Stimulated activated naive CD8-positive, alpha-beta T cell treated with anti-CD3 and anti-CD28 coated beads, Interleukin-15, Interleukin-2, amounts not matched to agents 100 ng/mL and 50 ng/mL, for 24 hours (primary cell): ENCODE results near the gene TNNI3.
A peak's percentile ranks its signal among the peaks of the same experiment; 100 is the strongest.
"Not testable (repeated sequence)": the region's sequence is repeated elsewhere in the genome, so short reads cannot be mapped to it uniquely, and the experiment has no call there.

Experiments
- H3K27ac Mint-ChIP-seq: one replicate; pipeline ENCODE4 v1.8.0; 2021; ENCODE audit warnings: mild to moderate bottlenecking, mixed read lengths
- H3K27me3 Mint-ChIP-seq: one replicate; pipeline ENCODE4 v1.8.0; 2021; ENCODE audit warnings: mixed read lengths
- H3K36me3 Mint-ChIP-seq: one replicate; pipeline ENCODE4 v1.8.0; 2021; ENCODE audit warnings: low read depth, mixed read lengths
- H3K4me1 Mint-ChIP-seq: one replicate; pipeline ENCODE4 v1.8.0; 2021; ENCODE audit warnings: low read depth, mixed read lengths
- H3K4me3 Mint-ChIP-seq: one replicate; pipeline ENCODE4 v1.8.0; 2021; ENCODE audit warnings: mild to moderate bottlenecking, mixed read lengths
- H3K9me3 Mint-ChIP-seq: one replicate; pipeline ENCODE4 v1.8.0; 2021; ENCODE audit warnings: mixed read lengths

TNNI3 gene

GRCh38 chr19:55157064-55157908 lies at the start of gene TNNI3:
TSS of gene TNNI3 (minus strand) at chr19:55157732. CDS start at chr19:55157589, 143 bp downstream.
- Mint-ChIP-seq H3K4me3 (no peak within 1 kb of the TSS), H3K27me3 (peaks cover 36% of the 10 kb centered on the region), H3K4me1 (peaks cover 20% of the 10 kb centered on the region), H3K27ac (no peak within 1 kb of the TSS), H3K9me3 (peaks cover 5% of the 10 kb centered on the region), H3K36me3 (no peaks in the 10 kb centered on the region)

DNA sequence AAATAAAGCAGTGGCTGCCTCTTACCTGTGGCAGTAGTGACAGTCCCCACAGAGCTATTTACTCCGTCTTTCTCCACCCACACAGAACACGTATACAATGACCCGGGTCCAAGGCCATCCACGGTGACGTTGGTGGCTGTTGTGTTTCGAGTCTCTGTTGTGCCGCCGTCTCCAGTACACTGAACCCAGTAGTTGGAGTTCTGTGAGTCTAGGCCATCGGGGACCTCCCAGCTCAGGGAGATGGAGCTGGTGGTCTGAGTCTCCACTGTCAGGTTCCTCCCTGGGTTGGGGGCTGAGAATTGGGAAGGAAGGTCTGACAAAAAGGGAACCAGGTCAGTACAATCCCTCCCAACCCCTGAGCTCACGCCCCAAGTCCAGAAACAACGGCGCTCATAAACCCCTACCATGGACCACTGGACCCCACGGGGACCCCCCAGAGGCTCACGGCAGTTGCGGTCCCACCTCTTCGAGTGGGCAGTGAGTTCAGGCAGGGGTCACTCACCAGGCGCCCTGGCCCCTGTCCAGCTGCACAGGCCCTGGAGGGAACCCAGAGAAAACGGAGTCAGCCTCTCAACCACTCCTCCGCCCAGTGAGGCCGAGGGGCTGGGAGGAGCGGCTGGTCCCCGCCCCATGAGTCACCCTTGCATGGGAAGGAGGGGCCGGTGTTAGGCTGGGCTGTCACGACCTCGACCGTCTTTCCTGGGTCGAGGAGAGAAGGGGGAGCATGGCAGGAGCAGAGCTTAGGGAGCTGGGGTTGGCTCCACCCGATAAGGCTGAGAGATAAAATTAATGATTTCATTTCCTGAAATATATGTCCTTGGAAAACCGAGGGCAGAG lies 49.4 kb upstream of the TNNI3 start:
- Mint-ChIP-seq H3K4me1 (peaks cover 4% of the 10 kb centered on the region), H3K4me3 (no peak overlapping the region), H3K36me3 (no peaks in the 10 kb centered on the region), H3K9me3 (no peaks in the 10 kb centered on the region), H3K27me3 (peaks cover 34% of the 10 kb centered on the region), H3K27ac (no peak overlapping the region)

DNA sequence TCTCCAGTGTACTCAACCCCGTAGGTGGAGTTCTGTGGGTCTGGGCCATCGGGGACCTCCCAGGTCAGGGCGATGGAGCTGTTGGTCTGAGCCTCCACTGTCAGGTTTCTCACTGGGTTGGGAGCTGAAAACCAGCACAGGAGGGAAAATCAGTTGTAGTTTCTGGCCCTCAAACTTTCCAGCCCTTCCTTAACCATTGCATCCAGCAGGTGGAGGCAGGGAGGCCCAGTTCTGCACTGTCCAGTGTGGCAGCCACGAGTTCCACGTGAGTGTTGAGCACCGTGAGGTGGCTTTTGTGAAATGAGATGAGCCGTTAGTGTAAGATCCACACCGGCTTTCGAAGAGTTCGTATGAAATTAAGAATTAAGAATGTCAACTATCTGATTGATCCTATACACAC lies 44.7 kb upstream of the TNNI3 start:
- peaks cover 36% of the 10 kb centered on the region for H3K27me3 Mint-ChIP-seq
- H3K4me3 Mint-ChIP-seq, H3K27ac Mint-ChIP-seq, H3K36me3 Mint-ChIP-seq, H3K4me1 Mint-ChIP-seq, H3K9me3 Mint-ChIP-seq: not testable (repeated sequence)

GRCh38 chr19:55199620-55200204 lies 42.2 kb upstream of the TNNI3 start:
- H3K4me3 Mint-ChIP-seq = no peak overlapping the region
- no peaks in the 10 kb centered on the region for H3K9me3 Mint-ChIP-seq
- no peaks in the 10 kb centered on the region for H3K4me1 Mint-ChIP-seq
- H3K27me3 Mint-ChIP-seq = peaks cover 27% of the 10 kb centered on the region
- no peaks in the 10 kb centered on the region for H3K36me3 Mint-ChIP-seq
- no peak overlapping the region for H3K27ac Mint-ChIP-seq

- Mint-ChIP-seq H3K4me3 (no peak overlapping the region), H3K9me3 (no peaks in the 10 kb centered on the region), H3K27me3 (peaks cover 19% of the 10 kb centered on the region), H3K27ac (no peak overlapping the region), H3K4me1 (no peaks in the 10 kb centered on the region), H3K36me3 (no peaks in the 10 kb centered on the region)
Measured at GRCh38 chr19:55198651-55199050, 41.1 kb upstream of the TNNI3 start.

DNA sequence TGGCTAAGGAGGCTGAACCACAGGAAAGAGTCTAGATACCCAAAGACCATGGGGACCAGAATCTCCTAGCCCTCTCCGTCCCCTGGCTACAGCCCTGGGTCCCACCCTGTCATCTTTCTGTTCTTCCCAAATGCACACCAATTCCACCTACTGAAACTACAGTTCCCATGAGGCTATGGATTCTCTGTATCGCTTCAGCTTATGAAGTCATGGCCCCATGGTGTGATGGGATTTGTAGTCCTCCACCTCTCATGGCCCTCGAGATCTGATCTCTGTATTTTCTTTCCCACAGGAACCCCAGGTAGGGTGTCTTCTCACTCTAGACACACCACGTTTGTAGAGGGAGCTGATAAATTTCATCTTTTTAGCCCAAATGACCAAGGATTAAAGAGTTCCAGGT lies 40.0 kb upstream of the TNNI3 start:
- Mint-ChIP-seq H3K27me3 (peaks cover 16% of the 10 kb centered on the region), H3K4me3 (no peak overlapping the region), H3K27ac (no peak overlapping the region), H3K36me3 (no peaks in the 10 kb centered on the region), H3K4me1 (no peaks in the 10 kb centered on the region), H3K9me3 (no peaks in the 10 kb centered on the region)

DNA sequence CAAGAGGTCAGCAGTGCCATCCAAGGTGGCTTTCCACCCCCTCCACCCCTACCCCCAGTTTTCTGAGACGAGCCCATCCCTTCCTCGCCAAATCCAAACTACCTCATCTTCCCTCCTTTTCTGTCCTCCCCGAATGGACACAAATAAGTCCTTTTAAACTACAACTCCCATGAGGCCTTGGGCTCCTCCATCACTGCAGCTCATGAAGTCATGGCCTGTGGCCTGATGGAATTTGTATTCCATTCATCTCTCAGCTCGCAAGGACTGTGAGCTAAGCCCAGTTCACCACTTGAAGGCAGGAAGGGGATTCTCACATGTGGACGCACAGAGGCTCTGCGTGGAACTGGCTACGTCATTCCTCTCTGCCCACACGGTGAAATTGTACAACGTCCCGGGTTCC lies 39.3 kb upstream of the TNNI3 start:
- peaks cover 12% of the 10 kb centered on the region for H3K27me3 Mint-ChIP-seq
- no peaks in the 10 kb centered on the region for H3K36me3 Mint-ChIP-seq
- no peaks in the 10 kb centered on the region for H3K4me1 Mint-ChIP-seq
- no peak overlapping the region for H3K27ac Mint-ChIP-seq
- no peaks in the 10 kb centered on the region for H3K9me3 Mint-ChIP-seq
- H3K4me3 Mint-ChIP-seq = no peak overlapping the region

DNA sequence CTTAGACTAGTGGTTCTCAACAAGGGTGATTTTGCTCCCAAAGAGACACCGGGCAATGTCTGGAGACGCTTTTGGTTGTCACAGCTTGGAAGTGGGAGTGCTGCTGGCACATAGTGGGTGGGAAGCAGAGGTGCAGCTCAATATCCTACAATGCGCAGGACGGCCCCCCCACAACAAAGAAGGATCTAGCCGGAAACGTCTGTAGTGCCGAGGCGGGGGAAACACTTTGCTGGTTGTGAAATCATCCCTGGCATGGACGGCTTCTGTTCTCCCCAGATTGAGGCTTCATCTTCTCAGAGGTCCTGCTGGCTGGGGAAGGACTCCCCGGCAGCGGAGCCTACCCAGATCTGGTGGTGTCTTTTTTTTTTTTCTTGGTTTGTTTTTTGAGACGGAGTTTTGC lies 35.9 kb upstream of the TNNI3 start:
- Mint-ChIP-seq H3K27me3 (peaks cover 13% of the 10 kb centered on the region), H3K27ac (no peak overlapping the region), H3K4me3 (no peak overlapping the region), H3K36me3 (no peaks in the 10 kb centered on the region), H3K9me3 (no peaks in the 10 kb centered on the region), H3K4me1 (peaks cover 4% of the 10 kb centered on the region)

GRCh38 chr19:55189403-55189835 lies 31.9 kb upstream of the TNNI3 start:
- Mint-ChIP-seq H3K4me3 (no peak overlapping the region), H3K36me3 (no peaks in the 10 kb centered on the region), H3K27ac (no peak overlapping the region), H3K4me1 (peaks cover 5% of the 10 kb centered on the region), H3K27me3 (peaks cover 14% of the 10 kb centered on the region), H3K9me3 (no peaks in the 10 kb centered on the region)

GRCh38 chr19:55188625-55189024 lies 31.1 kb upstream of the TNNI3 start:
- no peaks in the 10 kb centered on the region for H3K9me3 Mint-ChIP-seq
- H3K4me3 Mint-ChIP-seq = no peak overlapping the region
- no peak overlapping the region for H3K27ac Mint-ChIP-seq
- H3K4me1 Mint-ChIP-seq = peaks cover 5% of the 10 kb centered on the region
- H3K36me3 Mint-ChIP-seq = no peaks in the 10 kb centered on the region
- peaks cover 19% of the 10 kb centered on the region for H3K27me3 Mint-ChIP-seq

DNA sequence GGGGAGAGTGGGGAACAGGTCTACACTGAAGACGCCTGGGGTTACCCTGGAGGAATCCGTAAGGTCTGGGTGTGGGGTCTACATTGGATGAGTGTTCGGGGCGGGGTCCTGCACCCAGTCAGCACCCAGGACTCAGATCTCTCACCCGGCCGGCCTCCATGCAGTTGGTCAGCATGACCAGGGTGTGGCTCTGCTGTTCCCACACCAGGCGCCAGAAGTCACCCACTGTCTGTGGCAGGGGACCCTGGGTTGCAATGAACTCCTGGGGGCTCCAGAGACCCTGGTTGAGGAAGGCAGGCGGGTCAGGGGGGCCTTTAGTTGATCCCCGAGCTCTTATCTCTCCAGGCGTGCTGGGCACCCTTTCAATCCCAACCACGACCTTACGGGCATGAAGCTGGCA lies 28.5 kb upstream of the TNNI3 start:
- Mint-ChIP-seq H3K36me3 (no peaks in the 10 kb centered on the region), H3K27ac (no peak overlapping the region), H3K4me3 (no peak overlapping the region), H3K27me3 (peaks cover 31% of the 10 kb centered on the region), H3K9me3 (no peaks in the 10 kb centered on the region), H3K4me1 (peaks cover 5% of the 10 kb centered on the region)

GRCh38 chr19:55181740-55182139 lies 24.2 kb upstream of the TNNI3 start:
- H3K27me3 Mint-ChIP-seq = peaks cover 56% of the 10 kb centered on the region
- no peaks in the 10 kb centered on the region for H3K9me3 Mint-ChIP-seq
- H3K27ac Mint-ChIP-seq = no peak overlapping the region
- no peak overlapping the region for H3K4me3 Mint-ChIP-seq
- no peaks in the 10 kb centered on the region for H3K36me3 Mint-ChIP-seq
- H3K4me1 Mint-ChIP-seq = peaks cover 19% of the 10 kb centered on the region

DNA sequence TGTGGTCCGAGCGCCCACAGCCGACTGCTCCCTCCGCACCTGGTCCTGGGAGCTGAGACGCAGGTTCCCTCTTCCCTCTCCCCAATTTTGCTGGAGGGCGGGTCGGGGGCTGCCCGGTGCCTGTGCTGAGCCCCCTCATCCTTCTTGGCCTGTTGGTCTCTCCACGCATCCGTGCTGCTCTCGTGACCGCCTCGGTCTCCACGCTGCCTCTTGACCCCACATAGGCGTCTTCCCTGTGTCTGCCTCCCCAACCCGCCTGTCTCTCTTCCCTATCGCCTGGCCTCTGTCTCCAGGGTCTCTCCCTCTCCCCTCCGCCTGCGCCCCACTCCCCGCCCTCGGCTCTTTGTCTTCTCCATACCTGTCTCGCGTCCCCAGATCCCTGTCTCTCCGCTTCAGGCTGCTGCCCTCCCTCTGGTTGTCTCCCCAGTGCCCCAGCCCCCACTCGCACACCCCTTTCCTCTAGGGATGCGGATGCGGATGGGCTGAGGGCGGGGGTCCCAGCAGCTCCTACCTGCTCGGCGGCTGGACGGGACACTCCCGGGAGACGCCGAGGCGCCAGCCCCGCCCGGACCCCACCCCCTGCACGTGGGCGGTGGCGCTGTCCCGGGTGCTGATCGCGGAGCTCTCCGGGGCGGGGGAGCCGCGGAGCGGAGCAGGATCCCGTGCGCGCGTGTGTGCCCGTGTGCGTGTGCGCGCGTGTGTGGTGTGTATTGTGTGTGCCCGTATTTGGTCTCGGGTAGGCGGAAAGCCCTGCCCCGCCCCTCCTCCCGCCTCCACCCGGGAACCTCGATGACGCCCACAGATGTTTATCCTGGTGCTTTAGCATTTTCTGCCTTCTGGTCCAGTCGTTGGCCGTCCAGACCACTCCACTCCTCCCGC lies 22.3 kb upstream of the TNNI3 start, which contains the start of gene SYT5:
Gene SYT5 (minus strand): TSS at position 684 of the 879 bp plus-strand sequence. CDS start 1,248 bp downstream, outside the sequence.
- H3K4me1 Mint-ChIP-seq = peaks cover 19% of the 10 kb centered on the region
- H3K36me3 Mint-ChIP-seq = no peaks in the 10 kb centered on the region
- H3K27ac Mint-ChIP-seq = peak within 1 kb of the TSS; percentile 36
- H3K9me3 Mint-ChIP-seq = no peaks in the 10 kb centered on the region
- peak within 1 kb of the TSS; percentile 73 for H3K4me3 Mint-ChIP-seq
- peaks cover 64% of the 10 kb centered on the region for H3K27me3 Mint-ChIP-seq
